Raji (cell line): ENCODE results near the gene STXBP5.

Experiments
- POLR2A ChIP-seq: IDR thresholded peaks from 2 replicates; pipeline ENCODE4 v1.6.1; 2011; ENCODE audit warnings: low read depth, low read length, control low read depth; ENCODE audit not compliant: insufficient read depth

STXBP5 gene

GRCh38 chr6:147169529-147169928, 34.7 kb upstream of the STXBP5 start:
- TF ChIP-seq POLR2A, result no peak

GRCh38 chr6:147170269-147170668, 33.9 kb upstream of the STXBP5 start:
- no peak for TF ChIP-seq POLR2A

GRCh38 chr6:147173140-147173539, 31.1 kb upstream of the STXBP5 start:
- TF ChIP-seq POLR2A, result no peak

GRCh38 chr6:147173675-147174308, 30.4 kb upstream of the STXBP5 start:
- TF ChIP-seq POLR2A, result no peak

- no peak for TF ChIP-seq POLR2A
Observed at GRCh38 chr6:147176795-147177194, 27.4 kb upstream of the STXBP5 start.

- TF ChIP-seq POLR2A, result no peak
Observed at GRCh38 chr6:147177286-147177685, 26.9 kb upstream of the STXBP5 start.

GRCh38 chr6:147178355-147178754, 25.9 kb upstream of the STXBP5 start:
- TF ChIP-seq POLR2A, result no peak

- no peak for TF ChIP-seq POLR2A
Observed at GRCh38 chr6:147179809-147180208, 24.4 kb upstream of the STXBP5 start.

GRCh38 chr6:147180926-147181325, 23.3 kb upstream of the STXBP5 start:
- TF ChIP-seq POLR2A, result no peak

- TF ChIP-seq POLR2A, result no peak
Observed at GRCh38 chr6:147184379-147184778, 19.8 kb upstream of the STXBP5 start.

- no peak for TF ChIP-seq POLR2A
Observed at GRCh38 chr6:147185216-147185615, 19.0 kb upstream of the STXBP5 start.

- TF ChIP-seq POLR2A, result no peak
Observed at GRCh38 chr6:147190556-147190955, 13.7 kb upstream of the STXBP5 start.

GRCh38 chr6:147192278-147192911, 11.8 kb upstream of the STXBP5 start:
- TF ChIP-seq POLR2A, result no peak

GRCh38 chr6:147194652-147195411, 9.4 kb upstream of the STXBP5 start:
- TF ChIP-seq POLR2A, result no peak

GRCh38 chr6:147195510-147195909, 8.7 kb upstream of the STXBP5 start:
- TF ChIP-seq POLR2A, result no peak

GRCh38 chr6:147195987-147196386, 8.2 kb upstream of the STXBP5 start:
- TF ChIP-seq POLR2A, result no peak
